Cardiac muscle cell (in vitro differentiated cells and primary cell): ENCODE measurements around the gene MTOR. TPM values are rescaled to one million over a fixed set of nuclear protein-coding genes. Genes with fewer than 3 reads are reported as not detected.
"Not testable (repeated sequence)": the region's sequence is repeated elsewhere in the genome, so short reads cannot be mapped to it uniquely, and the experiment has no call there.

ENCODE experiments used
- DNase-seq, 2 donors: peaks; one replicate each; pipeline versions ENCODE4 v3.0.0 to v3.0.0-alpha.2; 2010 to 2017; ENCODE audit warnings: low read depth in 1 of 2, low spot score in 1 of 2
- H3K27ac ChIP-seq: fragments of 200-600 bp; sonication (generic); 2 replicates; pipeline ENCODE4 v1.5.1; 2016
- H3K27me3 ChIP-seq: fragments of 200-600 bp; sonication (generic); 2 replicates; pipeline ENCODE4 v1.6.0; 2016; ENCODE audit warnings: control low read depth
- H3K36me3 ChIP-seq: fragments of 200-600 bp; sonication (generic); 2 replicates; pipeline ENCODE4 v1.5.1; 2016; ENCODE audit warnings: control low read depth
- H3K4me1 ChIP-seq: fragments of 200-600 bp; sonication (generic); 2 replicates; pipeline ENCODE4 v1.8.1; 2017; ENCODE audit warnings: low read depth, mild to moderate bottlenecking, mixed run types
- H3K4me3 ChIP-seq: fragments of 200-600 bp; sonication (generic); 2 replicates; pipeline ENCODE4 v1.5.1; 2016; ENCODE audit warnings: mild to moderate bottlenecking
- H3K9me3 ChIP-seq: fragments of 200-600 bp; sonication (generic); 2 replicates; pipeline ENCODE4 v1.5.1; 2017; ENCODE audit warnings: low read depth, mild to moderate bottlenecking, control low read depth
- CTCF ChIP-seq: IDR thresholded peaks from 2 replicates; pipeline ENCODE4 v1.5.1; 2012; ENCODE audit warnings: low read depth, mild to moderate bottlenecking, low read length
- polyA plus RNA-seq: library from polyadenylated mRNA; unstranded; fragments of >200 nt; fragmentation: Nextera tagmentation; extraction: Ambion mirVana; gene quantifications from 2 replicates; pipeline ENCODE4 v1.2.1, GENCODE V29; 2016
- total RNA-seq: library from RNA; depleted of rRNA; stranded (reverse); fragments of >200 nt; gene quantifications from 2 replicates; pipeline ENCODE4 v1.2.3, GENCODE V29; 2016

The MTOR gene
- total and polyA plus RNA-seq, 2 experiments from 2014 or later, result 21.5 to 45.7 TPM

- TF ChIP-seq CTCF, result no peak
- peaks cover 19% of the 10 kb centered on the region for H3K4me1 ChIP-seq
- H3K27me3 ChIP-seq, result no peaks in the 10 kb centered on the region
- H3K27ac ChIP-seq, result no peak overlapping the region
- H3K36me3 ChIP-seq, result peaks cover 4% of the 10 kb centered on the region
- DNase-seq, result no peak
- H3K4me3 ChIP-seq, result no peak overlapping the region
- no peaks in the 10 kb centered on the region for H3K9me3 ChIP-seq
Measured at GRCh38 chr1:11184973-11185372, 77.4 kb downstream of the MTOR start.

- no peak for DNase-seq
- no peak for TF ChIP-seq CTCF
- no peaks in the 10 kb centered on the region for H3K36me3 ChIP-seq
- peaks cover 32% of the 10 kb centered on the region for H3K4me1 ChIP-seq
- no peaks in the 10 kb centered on the region for H3K27me3 ChIP-seq
- no peak overlapping the region for H3K4me3 ChIP-seq
- H3K9me3 ChIP-seq, result no peaks in the 10 kb centered on the region
- no peak overlapping the region for H3K27ac ChIP-seq
Measured at GRCh38 chr1:11182884-11183283, 79.5 kb downstream of the MTOR start.

GRCh38 chr1:11180342-11180744 lies 82.0 kb downstream of the MTOR start:
- Histone ChIP-seq H3K9me3 (no peaks in the 10 kb centered on the region), H3K4me3 (no peak overlapping the region), H3K27ac (no peak overlapping the region), H3K27me3 (no peaks in the 10 kb centered on the region), H3K36me3 (no peaks in the 10 kb centered on the region), H3K4me1 (peaks cover 52% of the 10 kb centered on the region)
- peak in 1 of 2 donors; percentile 53 for DNase-seq
- TF ChIP-seq CTCF, result no peak

- H3K9me3 ChIP-seq, H3K36me3 ChIP-seq, H3K4me3 ChIP-seq, H3K27me3 ChIP-seq: not testable (repeated sequence)
- peak overlapping the region; percentile 36 for H3K27ac ChIP-seq
- DNase-seq, result peak in 1 of 2 donors; percentile 68
- H3K4me1 ChIP-seq, result peaks cover 55% of the 10 kb centered on the region
Measured at GRCh38 chr1:11179749-11180148, 82.6 kb downstream of the MTOR start.

- Histone ChIP-seq H3K36me3 (no peaks in the 10 kb centered on the region), H3K9me3 (no peaks in the 10 kb centered on the region), H3K27ac (no peak overlapping the region), H3K4me3 (no peak overlapping the region), H3K4me1 (peaks cover 55% of the 10 kb centered on the region), H3K27me3 (no peaks in the 10 kb centered on the region)
- TF ChIP-seq CTCF, result no peak
- no peak for DNase-seq
Measured at GRCh38 chr1:11179125-11179524, 83.2 kb downstream of the MTOR start.

- TF ChIP-seq CTCF, result no peak
- DNase-seq, result peak in 1 of 2 donors; percentile 73
- Histone ChIP-seq H3K4me3 (no peak overlapping the region), H3K27ac (peak overlapping the region; percentile 64), H3K4me1 (peaks cover 55% of the 10 kb centered on the region), H3K36me3 (no peaks in the 10 kb centered on the region), H3K9me3 (no peaks in the 10 kb centered on the region), H3K27me3 (no peaks in the 10 kb centered on the region)
Measured at GRCh38 chr1:11178021-11179015, 84.0 kb downstream of the MTOR start.
